Forelimb muscle (tissue), 1 donor: ENCODE results near the gene TCF23. TPM values are rescaled to one million over a fixed set of nuclear protein-coding genes. Genes with fewer than 3 reads are reported as not detected.

Experiments
- DNase-seq: peaks from one replicate; pipeline ENCODE4 v3.0.0-alpha.2; 2013; ENCODE audit warnings: low read depth
- polyA plus RNA-seq: library from polyadenylated mRNA; unstranded; fragments of 120-200 nt; gene quantifications from one replicate; pipeline ENCODE4 v1.2.1, GENCODE V29; 2013; ENCODE audit not compliant: insufficient read length

Gene TCF23
- polyA plus RNA-seq, 1 donor = 0.49 TPM

DNA sequence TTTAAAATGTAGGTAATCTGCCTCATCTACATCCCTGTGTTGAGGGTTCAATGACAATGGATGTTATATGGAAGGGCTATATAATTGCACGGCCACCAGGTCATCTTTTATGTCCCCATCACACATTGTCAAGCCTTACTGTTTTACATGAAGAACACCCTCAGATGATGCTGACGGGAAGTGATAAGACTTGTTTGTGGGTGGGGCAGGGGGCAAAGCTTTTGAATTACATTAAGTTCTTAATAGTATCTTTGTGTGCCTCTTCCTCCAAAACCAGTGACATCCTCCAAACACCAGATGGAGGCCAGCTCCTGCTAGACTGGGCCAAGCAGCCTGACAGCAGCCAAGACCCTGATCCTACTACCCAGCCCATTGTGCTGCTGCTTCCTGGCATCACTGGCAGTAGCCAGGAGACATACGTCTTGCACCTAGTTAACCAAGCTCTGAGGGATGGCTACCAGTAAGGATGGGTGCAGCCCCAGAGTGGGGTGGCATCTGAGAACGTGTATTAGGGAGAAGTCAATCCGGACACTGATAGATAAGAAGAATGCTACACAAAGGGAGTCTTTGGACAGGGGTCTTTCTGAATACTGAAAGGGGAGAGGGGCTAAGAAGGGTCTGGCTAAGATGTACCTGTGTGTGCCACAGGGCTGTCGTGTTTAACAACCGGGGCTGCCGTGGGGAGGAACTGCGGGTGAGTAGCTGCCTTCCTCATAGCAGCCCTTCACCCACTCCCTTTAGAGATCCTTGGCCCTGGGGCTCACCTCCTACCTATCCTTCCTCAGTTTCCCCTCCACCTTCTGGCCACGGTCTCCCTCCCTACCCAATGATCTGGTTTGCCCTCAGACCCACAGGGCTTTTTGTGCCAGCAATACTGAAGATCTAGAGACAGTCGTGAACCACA, 19.9 kb upstream of the TCF23 start:
- no peak for DNase-seq

DNA sequence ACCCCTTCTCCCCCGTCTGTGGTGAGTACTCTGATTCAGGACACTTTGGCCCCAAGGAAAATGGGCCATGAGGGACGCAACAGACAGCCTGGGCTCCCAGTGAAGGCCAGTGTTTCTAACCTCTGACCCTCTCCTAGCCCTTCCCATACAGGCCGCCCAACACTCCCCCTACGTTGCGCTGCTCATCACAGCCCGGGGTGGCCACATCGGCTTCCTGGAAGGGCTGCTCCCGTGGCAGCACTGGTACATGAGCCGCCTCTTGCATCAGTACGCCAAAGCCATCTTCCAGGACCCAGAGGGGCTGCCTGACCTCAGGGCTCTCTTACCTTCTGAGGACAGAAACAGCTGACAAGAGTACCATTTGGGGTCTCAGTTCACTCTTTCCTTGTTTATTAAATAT, 18.4 kb upstream of the TCF23 start:
- DNase-seq = no peak

DNA sequence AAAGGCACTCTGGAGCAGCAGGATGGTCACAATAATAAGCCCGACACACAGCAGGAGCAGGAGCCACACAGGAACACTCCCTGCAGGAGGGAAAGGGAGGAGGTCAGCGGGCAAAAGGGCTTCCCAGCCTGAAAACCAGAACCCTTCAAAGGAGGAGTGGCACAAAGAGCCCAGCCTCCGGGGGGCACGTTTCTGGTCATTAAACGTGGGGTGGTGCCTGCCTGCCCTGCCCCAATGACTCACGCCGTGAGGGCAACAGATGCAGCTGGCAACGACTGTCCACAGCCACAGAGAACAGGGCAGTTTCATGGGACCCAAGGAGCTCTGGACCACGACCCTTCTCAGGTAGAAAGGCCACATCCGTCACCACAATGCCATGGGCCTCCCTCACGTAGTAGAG, 17.4 kb upstream of the TCF23 start:
- DNase-seq = no peak

DNA sequence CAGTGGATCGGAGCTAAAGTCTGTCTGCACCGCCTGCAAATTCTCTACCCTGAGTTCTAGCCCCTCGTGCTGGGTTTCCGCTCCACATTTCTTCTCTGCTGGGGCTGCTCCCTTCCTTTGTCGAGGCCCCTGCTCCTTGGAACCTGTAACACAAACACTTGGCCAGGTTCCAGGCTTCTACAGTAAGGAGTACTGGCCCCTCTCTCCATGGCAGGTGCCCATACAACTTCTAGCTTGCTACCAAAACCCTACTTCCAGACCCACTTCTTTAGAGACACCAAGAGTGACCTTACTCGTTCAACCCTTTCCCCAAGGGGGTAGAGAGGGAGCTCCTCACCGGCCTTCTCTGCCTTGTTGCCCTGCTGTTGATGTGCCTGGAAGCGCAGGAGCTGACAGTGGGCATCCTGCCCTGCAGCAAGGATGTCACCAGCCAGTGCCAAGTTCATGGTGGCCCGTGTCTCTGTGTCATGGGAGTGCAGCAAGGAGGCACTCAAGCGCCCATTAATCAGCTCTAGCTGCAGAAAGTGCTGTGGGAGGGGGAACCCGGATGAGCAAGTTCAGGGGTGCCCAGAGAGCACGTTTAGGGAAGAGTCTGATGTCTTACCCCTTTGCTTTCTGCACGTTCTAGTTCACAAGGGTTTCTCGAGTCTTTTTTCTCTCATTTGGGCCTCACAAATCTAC, 15.5 kb upstream of the TCF23 start:
- no peak for DNase-seq

DNA sequence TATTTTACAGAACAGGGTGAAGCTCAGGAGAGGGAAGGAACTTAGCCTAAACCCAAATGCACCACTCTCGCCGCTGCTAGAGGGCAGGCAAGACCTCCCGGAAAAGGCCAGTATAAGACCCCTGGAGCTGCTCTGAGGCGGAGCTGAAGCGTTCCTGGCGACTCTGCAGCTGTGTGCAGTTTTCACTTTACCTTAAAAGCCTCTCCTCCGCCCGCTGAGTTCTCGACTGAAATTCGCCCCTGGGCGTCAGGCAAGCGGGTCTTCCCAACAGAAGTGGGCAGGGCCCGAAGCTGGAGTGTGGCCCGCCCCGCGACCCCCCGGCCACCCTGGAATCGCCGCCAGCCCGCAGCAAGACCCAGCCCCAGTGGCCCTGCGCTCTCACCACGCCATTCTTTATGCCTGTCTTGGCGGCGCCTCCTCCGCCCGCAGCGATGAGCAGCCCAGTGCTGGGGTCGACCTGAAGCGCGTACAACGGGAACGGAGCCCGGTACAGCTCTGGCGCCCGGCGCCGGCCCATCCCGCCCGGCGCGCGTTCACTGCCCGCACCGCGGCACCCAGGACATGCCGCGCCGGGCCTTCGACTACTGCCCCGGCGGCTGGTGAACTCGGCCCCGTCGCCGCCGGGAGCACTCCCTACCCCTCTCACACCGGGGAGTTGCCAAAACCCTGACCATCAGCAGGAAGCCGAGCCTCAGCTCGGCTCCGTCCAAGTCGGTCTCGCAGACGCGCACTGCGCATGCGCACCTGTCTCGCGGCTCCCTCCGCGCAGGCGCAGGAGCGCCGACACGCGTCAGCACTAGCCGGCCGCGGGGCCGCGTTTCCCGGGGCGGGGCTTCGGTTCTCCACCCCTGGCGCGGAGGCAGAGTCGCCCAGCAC, 14.7 kb upstream of the TCF23 start, which contains the start of gene PREB:
Gene PREB, minus strand, starts transcription at position 732 of the 876 bp plus-strand sequence. Its CDS starts 215 bp downstream, at position 517.
- DNase-seq = peak; percentile 96

DNA sequence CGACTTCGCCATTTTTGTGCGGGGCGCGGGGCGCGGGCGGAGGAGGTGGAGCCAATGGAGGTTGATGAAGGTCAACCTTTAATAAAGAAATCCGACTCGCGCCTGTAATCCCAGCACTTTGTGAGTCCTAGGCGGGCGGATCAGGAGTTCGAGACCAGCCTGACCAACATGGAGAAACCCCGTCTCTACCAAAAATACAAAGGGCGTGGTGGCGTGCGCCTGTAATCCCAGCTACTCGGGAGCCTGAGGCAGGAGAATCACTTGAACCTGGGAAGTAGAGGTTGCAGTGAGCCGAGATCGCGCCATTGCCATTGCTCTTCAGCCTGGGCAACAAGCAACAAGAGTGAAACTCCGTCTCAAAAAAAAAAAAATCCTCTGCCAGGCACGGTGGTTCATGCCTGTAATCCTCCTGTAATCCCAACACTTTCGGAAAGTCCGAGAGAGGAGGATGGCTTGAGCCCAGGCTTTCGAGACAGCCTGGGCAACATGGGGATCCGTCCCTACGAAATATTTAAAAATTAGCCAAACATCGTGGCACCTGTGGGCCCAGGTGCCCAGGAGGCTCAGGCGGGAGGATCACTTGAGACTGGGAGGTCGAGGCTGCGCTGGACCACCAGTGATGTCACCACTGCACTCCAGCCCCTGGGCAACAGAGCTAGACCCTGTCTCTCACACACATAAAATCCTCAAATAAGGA, 13.9 kb upstream of the TCF23 start:
- no peak for DNase-seq

DNA sequence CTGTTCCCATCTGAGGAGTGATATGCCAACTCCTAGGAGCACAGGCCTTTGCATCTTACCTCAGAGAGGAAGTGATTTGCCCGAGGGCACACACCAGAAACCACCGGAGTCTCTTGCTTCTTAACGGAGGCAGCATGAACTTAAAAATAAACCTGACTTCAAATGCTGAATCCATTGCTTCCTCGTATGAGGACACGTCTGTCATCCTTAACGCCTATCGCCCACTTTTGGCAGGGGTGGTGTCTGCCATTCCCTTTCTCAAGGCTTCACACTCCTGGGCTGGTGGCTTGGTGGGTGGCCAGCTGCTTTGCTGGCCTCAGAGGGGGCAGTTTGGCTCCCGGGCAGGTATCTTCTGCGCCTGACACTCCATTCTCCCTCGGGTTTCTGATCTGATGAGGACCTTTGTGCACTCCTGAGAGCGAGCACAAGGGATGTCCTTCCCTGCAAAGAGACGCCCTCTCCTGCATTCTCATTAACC, 13.3 kb upstream of the TCF23 start:
- DNase-seq = no peak

DNA sequence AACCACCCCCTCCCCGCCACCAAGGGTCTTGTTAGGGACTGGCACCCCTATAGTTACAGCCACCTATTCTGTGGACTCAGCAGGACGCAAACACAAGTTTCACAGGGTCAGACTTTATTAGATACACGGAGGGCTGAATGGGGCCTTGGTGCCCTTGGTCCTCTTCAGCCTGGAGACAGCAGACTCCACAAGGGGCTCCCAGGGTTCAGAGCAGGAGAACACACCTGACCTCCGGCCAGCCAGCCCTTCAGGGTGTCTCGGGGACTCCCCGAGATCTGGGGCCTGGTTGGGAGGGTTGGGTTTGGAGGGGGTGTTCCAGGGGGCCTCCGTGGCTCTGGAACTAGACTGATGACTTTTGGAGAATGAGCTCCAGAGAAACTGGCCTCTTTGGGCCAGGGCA, 12.1 kb upstream of the TCF23 start:
- DNase-seq = no peak

DNA sequence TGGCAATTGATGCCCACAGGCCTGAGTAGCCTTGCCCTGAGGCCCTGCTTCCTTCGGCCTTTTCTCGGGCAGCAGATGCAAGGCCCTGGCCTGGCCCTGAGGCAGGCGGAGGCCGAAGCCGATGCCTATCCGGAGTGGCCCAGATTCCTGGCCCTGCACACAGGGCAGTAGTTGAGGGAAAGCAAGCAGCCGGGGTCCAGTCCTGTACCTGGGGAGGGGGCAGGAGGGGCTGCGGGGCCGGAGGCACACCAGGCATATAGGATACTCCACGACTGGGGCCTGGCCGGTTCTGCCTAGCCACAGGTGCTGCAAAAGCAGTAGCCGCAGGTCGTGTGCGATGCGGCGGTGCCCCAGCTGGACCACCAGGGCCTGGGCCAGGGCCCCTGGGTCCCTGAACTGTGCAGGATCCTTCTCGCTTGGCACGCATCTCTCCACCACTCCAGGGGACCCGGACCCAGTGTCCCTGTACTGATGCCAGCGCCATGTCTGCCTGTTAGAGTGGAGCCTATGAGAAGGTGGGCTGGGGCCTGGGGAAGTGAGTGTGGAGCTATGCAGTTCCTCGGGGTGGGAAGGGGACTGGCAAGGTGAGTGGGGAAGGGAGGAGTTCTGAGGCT, 11.4 kb upstream of the TCF23 start:
- no peak for DNase-seq

DNA sequence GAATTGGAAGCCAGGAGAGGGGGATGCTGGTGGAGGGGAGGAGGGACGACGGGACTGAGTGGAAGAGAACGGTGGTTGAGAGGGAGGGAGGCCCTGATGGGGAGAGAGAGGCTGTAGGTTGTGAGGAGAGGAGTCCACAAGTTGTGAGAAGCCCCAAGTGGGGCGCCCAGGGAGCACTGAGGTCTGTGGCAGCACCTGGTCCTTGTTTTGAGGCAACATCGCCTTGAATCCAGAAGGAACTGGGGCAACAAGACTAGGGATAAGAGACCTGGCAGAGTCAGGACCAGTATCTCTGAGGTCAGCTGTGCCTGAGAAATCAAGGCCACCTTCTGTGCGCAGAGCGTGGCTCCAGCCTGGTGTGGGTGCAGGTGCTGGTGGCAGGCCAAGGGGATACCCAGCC, 10.7 kb upstream of the TCF23 start:
- no peak for DNase-seq

DNA sequence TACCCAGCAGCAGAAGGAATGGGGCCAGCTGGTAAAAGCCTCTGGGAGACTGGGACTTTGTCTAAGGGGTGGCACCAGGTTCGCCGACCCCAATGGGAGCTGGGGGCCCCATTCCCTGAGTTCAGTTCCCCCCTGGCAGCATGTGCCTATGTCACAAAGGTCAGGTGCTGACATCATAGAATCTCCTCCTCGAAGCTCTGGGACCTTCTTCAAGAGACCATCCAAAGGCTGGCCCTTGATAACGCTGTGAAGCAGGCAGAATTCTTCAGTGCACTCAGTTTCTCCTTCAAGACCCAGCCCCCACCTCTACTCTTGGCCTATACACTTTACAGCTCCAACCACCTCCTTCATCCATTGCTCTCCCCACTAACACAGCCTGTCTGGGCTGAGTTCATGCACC, 9.5 kb upstream of the TCF23 start, which contains the start of gene PRR30:
Gene PRR30, minus strand, starts transcription at position 101 of the 400 bp plus-strand sequence. CDS start 1,081 bp downstream, outside the sequence.
- no peak for DNase-seq

DNA sequence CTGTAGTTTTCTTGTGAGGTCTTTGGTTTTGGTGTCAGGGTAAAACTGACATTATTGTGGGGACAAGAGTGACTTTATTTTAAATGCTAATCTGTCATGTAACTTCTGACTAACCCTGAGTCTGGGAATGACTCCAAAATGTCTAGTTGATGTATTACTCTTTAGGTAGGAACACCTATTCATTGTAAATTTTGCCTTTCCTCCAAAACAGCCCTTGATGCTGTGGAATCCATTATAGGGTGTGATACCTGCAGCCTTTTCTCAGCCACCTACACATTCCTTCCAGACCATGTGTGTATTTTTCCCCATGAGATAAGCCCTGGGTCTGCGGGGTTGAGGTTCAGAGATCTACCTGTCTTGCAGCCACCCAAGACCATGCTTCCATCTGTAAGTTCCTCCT, 5.5 kb upstream of the TCF23 start:
- DNase-seq = no peak

DNA sequence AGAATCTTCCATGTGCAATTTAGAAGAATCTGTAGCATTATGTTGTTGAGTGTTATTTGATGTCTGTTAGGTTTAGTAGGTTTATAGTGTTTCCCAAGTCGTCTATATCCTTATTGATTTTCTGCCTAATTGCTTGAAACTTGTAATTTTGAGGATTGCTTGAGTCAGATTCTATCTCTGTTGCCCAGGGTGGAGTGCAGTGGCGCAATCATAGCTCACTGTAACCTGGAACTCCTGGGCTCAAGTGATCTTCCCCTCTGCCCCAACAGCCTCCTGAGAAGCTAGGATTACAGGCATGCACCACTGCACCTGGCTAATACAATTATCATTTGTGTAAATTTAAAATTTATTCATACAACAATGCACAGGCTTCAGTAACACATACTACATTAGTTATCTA, 3.1 kb upstream of the TCF23 start:
- DNase-seq = no peak

DNA sequence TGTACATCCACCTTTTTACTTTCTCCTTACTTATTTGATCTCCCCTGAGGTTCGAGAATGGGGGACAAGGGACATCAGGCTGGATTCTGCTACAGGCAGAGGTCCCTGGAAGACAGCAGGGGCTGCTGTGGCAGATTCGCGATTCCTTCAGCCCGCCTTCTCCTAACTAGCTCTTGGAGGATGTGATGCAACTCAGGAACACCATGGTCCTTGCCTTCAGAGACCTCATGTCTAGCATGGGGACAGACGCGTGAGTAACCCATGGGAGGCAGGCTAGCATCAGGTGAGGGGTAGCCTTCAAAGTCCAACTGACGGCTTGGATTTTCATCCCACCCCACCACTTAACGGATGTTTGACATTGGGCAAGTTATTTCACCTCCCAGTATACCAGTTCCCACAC, 869 bp upstream of the TCF23 start:
- DNase-seq = no peak

DNA sequence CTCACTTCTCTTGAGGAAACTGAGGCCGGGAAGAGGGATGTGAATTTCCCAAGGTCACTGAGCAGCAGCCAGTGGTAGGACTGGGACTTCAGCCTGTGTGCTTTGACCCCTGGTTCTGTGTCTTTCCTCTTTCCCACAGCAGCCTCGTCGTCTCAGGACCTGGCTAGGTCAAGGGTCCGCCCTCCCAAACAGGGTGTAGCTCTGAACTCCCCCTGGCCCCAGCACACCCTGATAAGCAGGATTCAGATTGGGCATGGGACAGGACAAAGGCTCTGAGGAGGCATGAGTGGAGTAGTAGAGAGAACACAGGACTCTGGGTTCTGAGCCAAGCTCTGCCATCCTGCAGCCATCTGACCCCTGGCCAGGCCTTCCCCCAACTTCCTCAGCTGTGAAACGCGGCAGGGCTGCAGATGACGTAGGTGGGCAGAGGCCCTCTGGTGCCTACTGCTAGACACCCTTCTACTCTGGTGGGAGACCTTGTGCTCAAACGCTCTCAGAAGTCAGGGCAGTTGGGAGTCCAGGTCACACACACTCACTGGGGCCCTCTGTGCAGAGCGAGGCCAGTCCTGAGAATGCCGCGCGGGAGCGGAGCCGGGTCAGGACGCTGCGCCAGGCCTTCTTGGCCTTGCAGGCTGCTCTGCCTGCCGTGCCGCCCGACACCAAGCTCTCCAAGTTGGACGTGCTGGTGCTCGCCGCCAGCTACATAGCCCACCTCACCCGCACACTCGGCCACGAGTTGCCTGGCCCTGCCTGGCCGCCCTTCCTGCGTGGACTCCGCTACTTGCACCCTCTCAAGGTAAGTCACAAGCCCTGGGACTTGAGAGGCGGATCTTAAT, 984 bp downstream of the TCF23 start:
- DNase-seq = no peak

DNA sequence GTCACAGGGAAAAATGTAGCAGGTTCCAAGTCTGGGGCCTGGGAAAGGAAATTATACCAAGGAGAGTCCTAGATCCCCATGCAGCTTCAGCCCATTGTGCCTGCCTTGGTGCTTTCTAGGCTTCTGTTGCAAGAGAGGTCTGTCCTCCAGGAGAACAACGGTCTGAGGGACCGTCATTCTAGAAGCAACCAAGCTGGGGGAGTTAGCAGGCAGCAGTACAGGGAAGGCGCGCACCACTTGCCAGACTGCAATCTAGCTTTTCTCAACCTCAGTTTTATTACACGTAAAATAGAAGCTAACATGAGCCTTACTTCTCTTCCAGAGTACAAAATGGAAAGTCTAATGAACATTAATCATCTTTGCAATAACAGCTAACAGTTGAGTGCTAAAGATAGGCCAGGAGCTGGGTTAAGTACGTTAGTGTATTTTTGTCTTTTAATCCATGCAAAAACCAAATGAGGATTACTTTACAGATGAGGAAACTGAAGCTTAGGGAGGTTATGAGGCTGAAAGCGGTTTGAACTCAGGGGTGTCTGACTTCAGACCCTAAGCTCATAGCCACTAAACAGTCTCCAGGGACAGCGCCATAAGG, 1.9 kb downstream of the TCF23 start:
- DNase-seq = no peak

DNA sequence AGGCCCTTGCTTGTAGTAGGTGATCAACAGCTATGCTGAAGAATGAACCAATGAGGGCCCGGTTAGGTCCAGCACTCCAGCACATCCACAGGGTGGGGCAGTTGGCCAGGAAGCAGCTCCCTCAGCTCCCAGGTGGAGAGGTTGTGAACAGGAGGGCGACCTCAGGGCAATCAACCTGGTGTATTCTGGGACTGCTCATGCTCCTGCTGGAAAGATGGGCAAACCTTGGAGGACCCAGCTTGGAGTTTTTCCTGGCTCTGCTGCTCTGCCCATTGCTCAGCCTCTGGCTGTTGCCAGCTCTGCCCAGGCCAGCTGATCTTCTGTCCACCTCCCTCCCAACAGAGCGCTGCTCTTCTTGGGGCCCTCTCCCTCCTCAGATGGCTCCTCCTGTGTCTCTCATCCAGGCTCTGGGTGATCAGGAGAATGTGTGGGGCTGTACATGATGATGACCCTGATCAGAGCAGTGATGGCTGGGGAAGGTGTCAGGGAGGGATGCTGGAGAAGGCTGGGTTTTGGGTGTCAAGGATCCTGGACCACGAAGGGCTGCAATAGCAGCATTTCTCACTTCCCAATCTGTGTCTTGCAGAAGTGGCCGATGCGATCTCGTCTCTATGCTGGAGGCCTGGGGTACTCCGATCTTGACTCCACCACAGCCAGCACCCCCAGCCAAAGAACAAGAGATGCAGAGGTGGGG, 3.4 kb downstream of the TCF23 start:
- DNase-seq = no peak

DNA sequence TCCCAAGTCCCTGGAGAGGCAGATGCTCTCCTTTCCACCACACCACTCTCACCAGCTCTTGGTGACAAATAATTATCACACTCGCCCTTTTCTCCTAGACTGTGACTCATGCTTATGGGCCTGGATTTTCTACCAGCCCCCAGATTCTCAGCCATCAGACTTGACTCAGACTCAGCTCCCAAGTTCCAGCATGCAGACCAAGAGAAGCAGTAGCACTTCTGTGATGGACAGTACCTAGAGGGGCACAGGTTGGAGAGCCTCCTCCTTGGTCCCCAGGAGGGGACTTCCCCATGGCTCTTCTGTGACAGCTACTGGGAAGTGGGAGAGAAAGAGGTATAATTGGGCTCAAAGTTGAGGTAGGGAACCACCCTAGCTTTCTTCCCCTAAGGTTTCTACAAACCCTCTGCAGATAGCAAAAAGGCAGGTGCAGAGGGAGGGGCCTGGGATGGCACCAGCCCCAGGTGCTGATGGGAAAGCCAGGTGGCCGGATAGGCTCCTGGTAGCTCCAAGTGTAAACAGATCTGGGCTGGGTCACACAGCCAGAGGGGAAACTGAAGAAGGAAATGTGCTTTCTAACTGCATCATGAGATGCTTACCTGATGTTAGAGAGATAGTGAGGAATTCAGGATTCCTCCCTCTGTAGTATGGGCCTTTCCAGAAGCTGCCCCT, 4.1 kb downstream of the TCF23 start:
- no peak for DNase-seq
